WTC11 (cell line): Measurements from ENCODE around the gene LRRC27. TPM values are rescaled to one million over a fixed set of nuclear protein-coding genes. Genes with fewer than 3 reads are reported as not detected.

Experiments used
- ATAC-seq: fragments of 200-7000 bp; cut with Tn5 transposase; 2 replicates; pipeline ENCODE4 v1.10.0; 2021; ENCODE audit warnings: mild to moderate bottlenecking, moderate library complexity
- CTCF ChIA-PET: fragments of 300-600 bp; sonication (Branson Sonifier 250); formaldehyde crosslinking; loops from one replicate; lab custom pipeline; 2021; ENCODE audit warnings: antibody characterized with exemption; lab: Charles Lee
- POLR2A ChIA-PET: fragments of 350-600 bp; sonication (Branson Sonifier 250); formaldehyde crosslinking; loops from one replicate; lab custom pipeline; 2021; ENCODE audit warnings: antibody characterized with exemption; lab: Charles Lee
- DNase-seq: peaks from one replicate; pipeline ENCODE4 v3.0.0; 2021; ENCODE audit warnings: low spot score
- H3K27ac Mint-ChIP-seq: 2 replicates; pipeline ENCODE4 v1.8.0; 2021; ENCODE audit warnings: mixed read lengths
- H3K27me3 Mint-ChIP-seq: 2 replicates; pipeline ENCODE4 v1.8.0; 2021; ENCODE audit warnings: low read depth, mild to moderate bottlenecking, moderate library complexity, mixed read lengths
- H3K36me3 Mint-ChIP-seq: 2 replicates; pipeline ENCODE4 v1.8.0; 2021; ENCODE audit warnings: mixed read lengths
- H3K4me1 Mint-ChIP-seq: 2 replicates; pipeline ENCODE4 v1.8.0; 2022; ENCODE audit warnings: mixed read lengths
- H3K4me3 Mint-ChIP-seq: 2 replicates; pipeline ENCODE4 v1.8.0; 2021; ENCODE audit warnings: mild to moderate bottlenecking, moderate library complexity, mixed read lengths
- H3K9me3 Mint-ChIP-seq: 2 replicates; pipeline ENCODE4 v1.8.0; 2021; ENCODE audit warnings: mixed read lengths
- ATF6 ChIP-seq: sonication (generic); formaldehyde crosslinking; IDR thresholded peaks from 2 replicates; pipeline ENCODE4 v1.8.1; 2023; ENCODE audit warnings: mild to moderate bottlenecking, missing genetic modification reagents
- E2F4 ChIP-seq: sonication (generic); formaldehyde crosslinking; IDR thresholded peaks from 2 replicates; pipeline ENCODE4 v1.8.1; 2022; ENCODE audit warnings: low read depth, mild to moderate bottlenecking, moderate library complexity, missing genetic modification reagents, borderline replicate concordance
- GRHL2 ChIP-seq: fragments of 250-450 bp; sonication (Bioruptor Pico); IDR thresholded peaks from 2 replicates; pipeline ENCODE4 v1.8.0; 2022; ENCODE audit warnings: mild to moderate bottlenecking, moderate library complexity; ENCODE audit not compliant: insufficient replicate concordance, severe bottlenecking
- GTF2I ChIP-seq: fragments of 250-450 bp; sonication (Bioruptor Pico); conservative IDR thresholded peaks from 2 replicates; pipeline ENCODE4 v1.4.0; 2021; ENCODE audit warnings: mild to moderate bottlenecking
- USF1 ChIP-seq: sonication (generic); formaldehyde crosslinking; IDR thresholded peaks from 2 replicates; pipeline ENCODE4 v1.8.0; 2022; ENCODE audit warnings: mild to moderate bottlenecking, missing genetic modification reagents
- ZMAT4 ChIP-seq: fragments of 250-450 bp; sonication (Bioruptor Pico); IDR thresholded peaks from 2 replicates; pipeline ENCODE4 v1.9.0; 2021; ENCODE audit warnings: mild to moderate bottlenecking
- ZNF121 ChIP-seq: sonication (generic); formaldehyde crosslinking; IDR thresholded peaks from 2 replicates; pipeline ENCODE4 v1.8.0; 2023; ENCODE audit warnings: missing genetic modification reagents
- total RNA-seq: library from RNA; stranded (reverse); gene quantifications from 3 replicates; pipeline ENCODE4 v1.2.3, GENCODE V29; 2021
- TF ChIP-seq, protein P1 (sequence below): sonication (generic); formaldehyde crosslinking; IDR thresholded peaks from 2 replicates; pipeline ENCODE4 v1.8.0; 2022; ENCODE audit warnings: missing genetic modification reagents
- TF ChIP-seq, protein P2 (sequence below): sonication (generic); formaldehyde crosslinking; IDR thresholded peaks from 2 replicates; pipeline ENCODE4 v1.8.0; 2022; ENCODE audit warnings: mild to moderate bottlenecking, missing genetic modification reagents
- TF ChIP-seq, protein P3 (sequence below): sonication (generic); formaldehyde crosslinking; IDR thresholded peaks from 2 replicates; pipeline ENCODE4 v1.8.1; 2022; ENCODE audit warnings: missing genetic modification reagents, borderline replicate concordance
- TF ChIP-seq, protein P4 (sequence below): sonication (generic); formaldehyde crosslinking; IDR thresholded peaks from 2 replicates; pipeline ENCODE4 v1.8.0; 2022; ENCODE audit warnings: mild to moderate bottlenecking, missing genetic modification reagents

LRRC27 gene
- total RNA-seq, 1 experiment from 2014 or later = 4.4 TPM

- peaks cover 4% of the 10 kb centered on the region; the same call in 1 of the 2 replicates for H3K27me3 Mint-ChIP-seq
- peaks cover 2% of the 10 kb centered on the region; the same call in 1 of the 2 replicates for H3K36me3 Mint-ChIP-seq
- no peak overlapping the region for H3K4me3 Mint-ChIP-seq
- POLR2A ChIA-PET = no interaction called here
- ATAC-seq = no peak
- no peaks in the 10 kb centered on the region for H3K9me3 Mint-ChIP-seq
- TF ChIP-seq, protein P1, sequence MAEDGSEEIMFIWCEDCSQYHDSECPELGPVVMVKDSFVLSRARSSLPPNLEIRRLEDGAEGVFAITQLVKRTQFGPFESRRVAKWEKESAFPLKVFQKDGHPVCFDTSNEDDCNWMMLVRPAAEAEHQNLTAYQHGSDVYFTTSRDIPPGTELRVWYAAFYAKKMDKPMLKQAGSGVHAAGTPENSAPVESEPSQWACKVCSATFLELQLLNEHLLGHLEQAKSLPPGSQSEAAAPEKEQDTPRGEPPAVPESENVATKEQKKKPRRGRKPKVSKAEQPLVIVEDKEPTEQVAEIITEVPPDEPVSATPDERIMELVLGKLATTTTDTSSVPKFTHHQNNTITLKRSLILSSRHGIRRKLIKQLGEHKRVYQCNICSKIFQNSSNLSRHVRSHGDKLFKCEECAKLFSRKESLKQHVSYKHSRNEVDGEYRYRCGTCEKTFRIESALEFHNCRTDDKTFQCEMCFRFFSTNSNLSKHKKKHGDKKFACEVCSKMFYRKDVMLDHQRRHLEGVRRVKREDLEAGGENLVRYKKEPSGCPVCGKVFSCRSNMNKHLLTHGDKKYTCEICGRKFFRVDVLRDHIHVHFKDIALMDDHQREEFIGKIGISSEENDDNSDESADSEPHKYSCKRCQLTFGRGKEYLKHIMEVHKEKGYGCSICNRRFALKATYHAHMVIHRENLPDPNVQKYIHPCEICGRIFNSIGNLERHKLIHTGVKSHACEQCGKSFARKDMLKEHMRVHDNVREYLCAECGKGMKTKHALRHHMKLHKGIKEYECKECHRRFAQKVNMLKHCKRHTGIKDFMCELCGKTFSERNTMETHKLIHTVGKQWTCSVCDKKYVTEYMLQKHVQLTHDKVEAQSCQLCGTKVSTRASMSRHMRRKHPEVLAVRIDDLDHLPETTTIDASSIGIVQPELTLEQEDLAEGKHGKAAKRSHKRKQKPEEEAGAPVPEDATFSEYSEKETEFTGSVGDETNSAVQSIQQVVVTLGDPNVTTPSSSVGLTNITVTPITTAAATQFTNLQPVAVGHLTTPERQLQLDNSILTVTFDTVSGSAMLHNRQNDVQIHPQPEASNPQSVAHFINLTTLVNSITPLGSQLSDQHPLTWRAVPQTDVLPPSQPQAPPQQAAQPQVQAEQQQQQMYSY (CRISPR knock-in tag) = peak; percentile 95
- TF ChIP-seq, protein P2, sequence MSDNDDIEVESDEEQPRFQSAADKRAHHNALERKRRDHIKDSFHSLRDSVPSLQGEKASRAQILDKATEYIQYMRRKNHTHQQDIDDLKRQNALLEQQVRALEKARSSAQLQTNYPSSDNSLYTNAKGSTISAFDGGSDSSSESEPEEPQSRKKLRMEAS (CRISPR knock-in tag) = no peak
- TF ChIP-seq, all 79 proteins: peak for 1
- CTCF ChIA-PET = no interaction called here
- Mint-ChIP-seq H3K27ac (peak overlapping the region; percentile 70; the same call in 1 of the 2 replicates), H3K4me1 (peaks cover 22% of the 10 kb centered on the region)
- no peak for DNase-seq
Observed at GRCh38 chr10:132400547-132401151, 68.7 kb downstream of the LRRC27 start.

DNA sequence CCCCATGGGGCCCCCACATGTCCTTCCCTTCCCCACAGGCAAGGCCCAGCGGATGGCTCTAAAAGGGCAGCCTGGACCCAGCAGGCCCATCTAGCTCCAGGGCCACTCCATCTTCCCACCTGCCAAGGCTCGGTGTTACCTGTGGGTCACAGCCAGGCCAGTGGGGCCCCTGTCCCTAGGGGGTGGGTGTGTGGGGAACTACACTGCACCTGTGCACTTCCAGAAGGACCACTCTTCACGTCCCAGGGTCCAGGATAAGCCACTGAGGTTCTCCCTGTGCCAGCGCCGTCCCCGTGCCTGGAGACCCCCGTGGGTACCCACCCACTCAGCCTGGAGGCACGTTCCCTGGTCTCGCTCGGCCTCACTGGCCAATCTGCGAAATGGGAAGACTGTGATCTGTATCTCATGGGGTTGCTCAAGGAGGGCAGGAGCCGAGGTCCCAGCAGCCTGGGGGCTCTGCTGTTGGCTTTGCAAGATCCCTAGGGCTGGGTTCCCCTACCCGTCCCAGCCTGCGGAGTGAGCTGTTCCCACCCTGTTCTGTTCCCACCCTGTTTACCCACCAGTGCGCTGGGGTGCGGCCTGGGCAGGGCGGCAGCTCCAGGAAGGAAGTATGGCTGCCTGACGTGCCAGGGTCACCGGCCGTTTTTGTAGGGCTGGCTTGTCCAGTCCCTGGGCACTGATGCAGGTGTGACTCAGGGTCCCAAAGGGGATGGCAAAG lies 69.6 kb downstream of the LRRC27 start:
- H3K27ac Mint-ChIP-seq = no peak overlapping the region
- TF ChIP-seq, protein P3, sequence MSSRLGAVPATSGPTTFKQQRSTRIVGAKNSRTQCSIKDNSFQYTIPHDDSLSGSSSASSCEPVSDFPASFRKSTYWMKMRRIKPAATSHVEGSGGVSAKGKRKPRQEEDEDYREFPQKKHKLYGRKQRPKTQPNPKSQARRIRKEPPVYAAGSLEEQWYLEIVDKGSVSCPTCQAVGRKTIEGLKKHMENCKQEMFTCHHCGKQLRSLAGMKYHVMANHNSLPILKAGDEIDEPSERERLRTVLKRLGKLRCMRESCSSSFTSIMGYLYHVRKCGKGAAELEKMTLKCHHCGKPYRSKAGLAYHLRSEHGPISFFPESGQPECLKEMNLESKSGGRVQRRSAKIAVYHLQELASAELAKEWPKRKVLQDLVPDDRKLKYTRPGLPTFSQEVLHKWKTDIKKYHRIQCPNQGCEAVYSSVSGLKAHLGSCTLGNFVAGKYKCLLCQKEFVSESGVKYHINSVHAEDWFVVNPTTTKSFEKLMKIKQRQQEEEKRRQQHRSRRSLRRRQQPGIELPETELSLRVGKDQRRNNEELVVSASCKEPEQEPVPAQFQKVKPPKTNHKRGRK (CRISPR knock-in tag) = no peak
- TF ChIP-seq ZNF121 (CRISPR knock-in tag) (no peak), USF1 (CRISPR knock-in tag) (no peak), GRHL2 (CRISPR knock-in tag) (no peak), ATF6 (no peak), ZMAT4 (CRISPR knock-in tag) (no peak), GTF2I (no peak), E2F4 (CRISPR knock-in tag) (no peak)
- TF ChIP-seq, protein P4, sequence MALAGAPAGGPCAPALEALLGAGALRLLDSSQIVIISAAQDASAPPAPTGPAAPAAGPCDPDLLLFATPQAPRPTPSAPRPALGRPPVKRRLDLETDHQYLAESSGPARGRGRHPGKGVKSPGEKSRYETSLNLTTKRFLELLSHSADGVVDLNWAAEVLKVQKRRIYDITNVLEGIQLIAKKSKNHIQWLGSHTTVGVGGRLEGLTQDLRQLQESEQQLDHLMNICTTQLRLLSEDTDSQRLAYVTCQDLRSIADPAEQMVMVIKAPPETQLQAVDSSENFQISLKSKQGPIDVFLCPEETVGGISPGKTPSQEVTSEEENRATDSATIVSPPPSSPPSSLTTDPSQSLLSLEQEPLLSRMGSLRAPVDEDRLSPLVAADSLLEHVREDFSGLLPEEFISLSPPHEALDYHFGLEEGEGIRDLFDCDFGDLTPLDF (CRISPR knock-in tag) = no peak
- no peak for ATAC-seq
- ChIA-PET CTCF (no interaction called here), POLR2A (no interaction called here)
- H3K27me3 Mint-ChIP-seq = peaks cover 4% of the 10 kb centered on the region; the same call in 1 of the 2 replicates
- H3K4me1 Mint-ChIP-seq = peaks cover 26% of the 10 kb centered on the region
- peaks cover 6% of the 10 kb centered on the region; the same call in 1 of the 2 replicates for H3K36me3 Mint-ChIP-seq
- DNase-seq = no peak
- no peaks in the 10 kb centered on the region for H3K9me3 Mint-ChIP-seq
- no peak overlapping the region for H3K4me3 Mint-ChIP-seq
